ENCODE measurements around the gene UTP25.
"Not testable (repeated sequence)": the region's sequence is repeated elsewhere in the genome, so short reads cannot be mapped to it uniquely, and the experiment has no call there.

The UTP25 gene

GRCh38 chr1:209827384-209828262 lies at the start of gene UTP25:
UTP25 (plus strand) TSS chr1:209827972; CDS start chr1:209828064, 92 bp downstream.
- peak; percentile 91 for DNase-seq

- DNase-seq: no peak
These were observed 49.7 kb upstream of the UTP25 start for GRCh38 chr1:209778102-209778501.

GRCh38 chr1:209780268-209780667 lies 47.5 kb upstream of the UTP25 start:
- DNase-seq: no peak

GRCh38 chr1:209783386-209783785 lies 44.4 kb upstream of the UTP25 start:
- DNase-seq: no peak

- DNase-seq: peak; percentile 100
These were observed 43.3 kb upstream of the UTP25 start, which contains the start of gene C1orf74 for GRCh38 chr1:209784265-209785169. C1orf74 (minus strand) TSS chr1:209784559; CDS start chr1:209783634, 925 bp downstream.

- DNase-seq: no peak
These were observed 42.2 kb upstream of the UTP25 start for GRCh38 chr1:209785592-209785991.

- DNase-seq: no peak
These were observed 41.6 kb upstream of the UTP25 start for GRCh38 chr1:209786146-209786545.

- DNase-seq: no peak
These were observed 40.2 kb upstream of the UTP25 start for GRCh38 chr1:209787551-209787950.

GRCh38 chr1:209789245-209789644 lies 38.5 kb upstream of the UTP25 start:
- no peak for DNase-seq

- DNase-seq: no peak
These were observed 37.2 kb upstream of the UTP25 start for GRCh38 chr1:209790286-209791193.

- no peak for DNase-seq
These were observed 35.9 kb upstream of the UTP25 start for GRCh38 chr1:209791920-209792319.

- DNase-seq: not testable (repeated sequence)
These were observed 34.1 kb upstream of the UTP25 start for GRCh38 chr1:209793711-209794110.

GRCh38 chr1:209797978-209798639 lies 29.7 kb upstream of the UTP25 start:
- DNase-seq: no peak

GRCh38 chr1:209800984-209801834 lies 26.6 kb upstream of the UTP25 start:
- DNase-seq: no peak

- DNase-seq: no peak
These were observed 25.5 kb upstream of the UTP25 start for GRCh38 chr1:209802117-209802779.

- DNase-seq: no peak
These were observed 25.0 kb upstream of the UTP25 start for GRCh38 chr1:209802780-209803152.

GRCh38 chr1:209803568-209803967 lies 24.2 kb upstream of the UTP25 start:
- no peak for DNase-seq

GRCh38 chr1:209805341-209805781 lies 22.4 kb upstream of the UTP25 start:
- peak; percentile 44 for DNase-seq

- peak; percentile 83 for DNase-seq
These were observed 21.7 kb upstream of the UTP25 start, which contains the start of gene IRF6 for GRCh38 chr1:209805875-209806760. IRF6 (minus strand) TSS chr1:209806142; CDS start chr1:209801413, 4,729 bp downstream.

Data from activated CD8-positive, alpha-beta memory T cell treated with anti-CD3 and anti-CD28 coated beads, Interleukin-2, amount 50 U/mL, for 48 hours (primary cell).